Kidney glomerular epithelial cell (primary cell): ENCODE data around the gene ALDH1L1.

Source experiments
- DNase-seq: peaks from one replicate; lab custom pipeline; 2025; lab: John Stamatoyannopoulos, UW

ALDH1L1 gene

DNA sequence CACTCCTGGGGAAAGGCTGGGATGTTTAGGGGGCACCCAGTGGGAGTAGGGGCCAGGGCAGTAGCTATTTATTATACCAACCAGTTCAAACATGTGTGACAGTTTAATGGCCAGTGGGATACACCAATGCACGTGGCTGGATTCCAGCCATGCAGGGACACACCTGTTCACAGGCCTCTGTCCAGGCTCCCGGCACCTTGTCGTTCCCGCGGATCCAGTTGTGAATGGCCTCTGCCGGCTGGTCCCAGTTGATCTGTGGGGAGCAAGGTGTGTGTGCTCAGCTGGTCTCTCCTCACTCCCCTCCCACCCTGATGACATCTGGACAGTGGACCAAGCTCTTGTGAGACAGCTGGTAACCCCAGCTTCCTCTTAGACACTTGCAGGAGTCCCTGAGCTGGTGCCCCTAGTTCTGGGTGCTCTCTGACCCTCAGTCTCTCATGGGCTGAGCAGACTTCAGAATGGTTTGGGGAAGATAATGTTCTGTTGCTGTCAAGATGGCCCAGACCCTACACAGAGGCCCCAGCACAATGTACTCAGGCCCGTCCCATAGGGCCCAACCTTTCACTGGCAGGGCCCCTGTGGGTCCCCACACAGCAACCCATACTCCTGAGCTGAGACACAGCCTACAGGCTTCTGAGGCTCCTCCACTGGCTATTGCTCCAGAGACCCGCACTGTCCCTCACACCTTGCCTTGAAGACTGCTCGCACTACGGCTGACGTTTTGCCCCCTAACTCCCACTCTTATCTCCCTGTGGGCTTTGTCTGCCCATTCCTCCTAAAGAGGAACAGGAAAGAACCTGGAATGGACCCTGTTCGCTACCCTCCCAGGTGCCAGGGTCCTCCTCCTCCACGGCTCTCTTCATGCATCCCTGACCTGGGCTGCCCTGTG, 25.8 kb downstream of the ALDH1L1 start:
- DNase-seq = no peak

DNA sequence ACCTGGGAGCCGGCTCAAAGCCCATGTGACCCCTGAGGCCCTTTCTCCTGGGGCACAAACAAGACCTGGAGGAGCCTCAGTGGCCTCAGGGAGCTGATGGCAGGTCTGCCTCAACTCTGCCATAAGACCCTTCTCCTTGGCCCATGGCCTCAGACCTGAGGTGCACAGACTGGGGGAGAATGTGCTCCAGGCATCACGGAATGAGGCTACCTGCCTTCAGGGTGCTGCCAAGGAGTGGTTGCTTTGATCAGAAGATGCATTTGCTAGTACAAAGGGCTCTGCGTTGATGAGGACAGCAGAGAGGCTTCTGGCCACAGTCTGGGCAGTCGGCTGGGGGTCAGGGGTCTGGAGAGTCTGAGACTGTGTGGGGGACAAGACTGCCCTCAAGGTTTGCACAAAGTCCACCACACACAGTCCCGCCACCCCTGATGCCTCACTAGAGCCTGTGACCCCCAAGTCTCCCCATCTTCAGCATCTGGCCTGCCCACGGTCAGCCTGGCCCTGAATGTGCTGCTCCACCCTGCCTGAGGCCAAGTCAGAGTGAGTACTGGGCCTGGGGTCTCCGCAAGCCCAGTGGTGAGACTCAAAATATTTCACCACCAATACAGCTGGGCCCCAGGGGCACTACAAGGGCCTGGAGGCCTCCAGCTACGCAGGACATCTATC, 26.6 kb downstream of the ALDH1L1 start:
- DNase-seq = no peak

DNA sequence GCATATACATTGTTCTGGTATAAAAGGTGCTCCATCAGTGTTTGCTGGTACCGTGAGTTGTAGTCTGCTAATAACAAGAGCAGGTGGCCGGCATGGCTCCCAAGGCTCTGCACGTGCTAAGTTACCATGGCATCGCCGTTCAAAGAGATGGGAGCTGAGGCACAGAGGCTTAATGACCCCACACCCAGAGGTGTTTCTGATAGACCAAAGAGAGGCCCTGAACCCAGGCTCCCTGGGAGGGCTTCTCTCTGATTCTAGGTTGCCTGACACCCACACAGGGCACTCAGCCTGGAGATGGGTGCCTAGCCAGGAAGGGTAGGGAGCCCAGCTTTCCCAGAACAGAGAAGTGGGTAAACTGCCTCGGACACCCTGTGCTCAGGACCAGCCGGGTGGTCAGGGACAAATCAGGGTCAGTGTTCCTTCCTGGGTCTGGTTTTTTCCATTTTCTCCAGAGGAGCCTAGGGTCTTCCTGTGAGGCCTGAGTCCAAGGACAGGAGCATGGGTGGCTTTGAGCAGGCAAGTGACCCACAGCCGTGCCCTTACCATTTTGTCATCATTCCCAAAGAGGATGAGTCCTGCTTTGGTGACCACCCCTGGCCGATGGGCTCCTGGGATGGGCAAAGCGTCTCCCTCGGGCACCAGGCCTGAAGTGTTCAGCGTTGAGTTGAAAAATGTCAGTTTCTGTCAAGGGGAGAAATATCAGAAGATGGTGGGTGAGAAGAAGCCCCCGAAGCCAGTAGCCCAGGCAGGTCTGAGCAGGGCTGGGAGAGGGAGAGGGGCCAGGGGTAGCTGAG, 27.3 kb downstream of the ALDH1L1 start:
- DNase-seq = no peak

DNA sequence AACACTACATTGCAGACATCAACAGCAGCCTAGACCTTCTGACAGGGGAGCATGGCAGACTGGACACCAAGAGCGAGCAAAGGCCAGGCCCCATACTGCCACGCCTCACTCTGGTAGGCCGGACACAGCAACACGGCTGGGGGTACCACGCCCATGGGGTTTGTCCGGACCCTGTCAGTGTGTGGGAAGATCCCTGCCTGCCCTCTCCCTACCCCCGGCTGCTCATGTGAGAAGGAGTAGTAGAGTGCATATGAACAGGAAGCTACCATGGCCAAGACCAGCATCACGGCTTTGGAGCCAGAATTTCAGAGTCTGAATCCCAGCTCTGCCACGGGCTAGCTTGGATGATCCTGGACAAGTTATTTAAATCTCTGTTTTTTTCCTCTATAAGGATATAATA, 27.9 kb downstream of the ALDH1L1 start:
- DNase-seq = no peak

DNA sequence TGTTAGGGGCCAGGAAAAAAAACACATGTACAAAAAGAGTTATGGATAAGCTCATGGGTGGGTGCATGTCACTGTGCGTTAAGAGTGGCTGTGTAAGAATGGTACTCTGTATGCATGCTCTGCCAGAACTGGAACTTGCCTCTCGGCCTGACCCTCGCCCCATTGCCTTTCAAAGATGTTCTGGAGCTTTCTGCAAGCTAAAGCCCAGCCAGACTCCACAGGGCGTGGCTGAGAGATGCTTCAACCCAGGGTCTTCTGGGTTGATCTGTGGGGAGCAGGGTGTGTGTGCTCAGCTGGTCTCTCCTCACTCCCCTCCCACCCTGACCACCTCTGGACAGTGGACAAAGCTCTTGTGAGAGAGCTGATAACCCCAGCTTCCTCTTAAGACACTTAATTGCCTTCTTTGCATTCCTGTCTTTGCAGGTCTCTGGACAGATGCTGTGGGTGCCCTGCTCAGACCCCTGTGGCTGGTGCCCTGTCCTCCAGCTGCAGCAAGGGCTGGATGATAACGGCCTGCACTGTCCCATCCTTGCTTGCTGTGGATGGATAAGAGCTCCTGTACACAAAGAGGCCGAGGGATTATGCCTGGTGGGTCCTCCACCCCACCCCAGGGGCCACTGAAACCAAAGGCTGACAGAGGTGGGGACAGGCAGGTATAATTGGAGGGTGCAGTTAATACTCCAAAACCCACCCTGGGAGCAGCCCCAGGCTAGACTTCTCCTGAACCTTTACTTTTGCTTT, 28.7 kb downstream of the ALDH1L1 start:
- no peak for DNase-seq

DNA sequence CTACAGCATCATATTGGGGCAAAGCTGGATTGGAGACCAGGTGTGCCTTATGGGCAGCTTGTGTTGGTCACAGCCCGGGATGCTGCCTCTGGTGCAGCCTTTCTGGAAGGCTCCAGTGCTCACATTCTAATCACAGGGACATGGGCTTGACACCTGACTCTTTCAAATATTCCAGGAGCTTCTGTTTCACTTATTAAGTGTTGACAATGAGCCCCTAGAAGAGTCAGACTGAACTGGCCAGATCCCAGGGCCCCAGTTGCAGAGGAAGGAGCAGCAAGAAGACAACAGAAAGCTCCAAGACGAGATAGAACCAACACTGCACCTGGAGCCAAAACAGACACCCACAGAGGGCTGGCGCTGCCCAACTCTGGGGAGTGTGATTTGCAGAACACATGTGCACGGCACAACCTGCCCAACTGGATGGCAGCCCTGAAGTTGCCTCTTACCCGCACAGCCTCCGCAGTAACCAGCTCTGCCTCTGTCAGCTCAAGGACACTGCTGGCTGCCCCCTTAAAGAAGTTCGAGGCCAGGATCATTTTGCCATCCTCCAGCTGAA, 30.3 kb downstream of the ALDH1L1 start:
- DNase-seq = no peak

DNA sequence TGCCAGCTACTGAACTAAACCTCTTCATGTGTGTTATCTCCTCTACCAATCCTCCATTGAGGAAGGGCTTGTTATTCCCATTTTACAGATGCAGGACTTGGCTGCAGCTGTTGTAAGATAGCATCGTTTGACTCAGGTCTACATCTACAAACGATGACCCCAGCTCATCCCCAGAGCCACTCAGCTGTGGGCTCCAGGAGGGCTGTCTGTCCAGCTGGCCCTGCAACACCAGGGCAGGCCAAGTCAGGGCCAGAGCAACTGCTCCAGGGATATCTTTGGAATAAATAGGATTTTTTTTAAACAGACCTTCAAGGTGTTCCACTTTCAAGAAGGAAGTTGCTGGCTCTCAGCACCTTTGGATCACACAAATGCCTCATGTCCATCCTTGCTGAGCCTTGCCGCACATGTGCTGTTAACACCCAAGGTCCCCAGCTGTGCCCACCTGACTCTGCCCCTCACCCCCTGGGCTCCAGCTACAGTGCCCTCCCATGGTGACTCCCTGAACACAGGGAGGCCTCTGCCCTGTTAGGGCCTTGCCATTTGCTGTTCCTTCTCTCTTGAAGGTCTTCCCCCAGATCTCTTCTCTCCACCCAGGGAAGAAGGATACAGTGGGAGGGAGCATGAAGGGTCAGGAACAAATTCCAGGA, 31.0 kb downstream of the ALDH1L1 start:
- no peak for DNase-seq

DNA sequence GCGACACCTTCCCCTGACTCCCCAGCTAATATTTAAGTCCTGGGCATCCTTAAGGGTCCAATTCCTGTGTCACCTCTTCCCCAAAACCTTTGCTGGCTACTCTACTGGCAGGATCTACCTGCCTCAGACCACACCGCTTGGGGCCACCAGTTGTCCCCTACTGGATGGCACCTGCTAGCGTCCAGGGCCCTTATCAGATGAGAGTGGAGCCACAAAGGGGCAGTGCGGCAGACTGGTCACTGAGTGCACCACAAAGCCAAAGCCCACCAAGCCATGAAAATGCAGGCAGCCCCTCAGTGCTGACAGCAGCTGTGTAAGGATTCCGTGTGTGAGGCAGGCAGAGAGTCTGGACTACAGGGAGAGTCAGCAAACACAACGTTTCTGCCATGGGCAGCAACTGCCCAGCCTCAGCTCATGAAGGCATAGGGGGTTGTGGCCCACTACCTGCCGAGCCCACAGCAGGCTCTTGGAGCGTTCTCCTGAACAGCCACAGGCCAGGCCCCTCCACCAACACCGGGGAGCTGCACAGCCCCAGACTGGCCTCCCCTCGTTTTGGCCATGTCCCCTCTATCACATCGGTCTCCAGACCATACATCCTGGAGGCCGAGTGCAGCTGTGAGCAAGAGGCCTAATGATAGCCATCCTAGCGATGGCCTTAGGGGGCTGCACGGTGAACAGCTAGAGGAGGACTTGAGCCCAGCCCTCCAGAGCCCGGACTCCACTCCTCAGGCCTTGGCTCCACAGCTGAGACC, 32.3 kb downstream of the ALDH1L1 start:
- no peak for DNase-seq

DNA sequence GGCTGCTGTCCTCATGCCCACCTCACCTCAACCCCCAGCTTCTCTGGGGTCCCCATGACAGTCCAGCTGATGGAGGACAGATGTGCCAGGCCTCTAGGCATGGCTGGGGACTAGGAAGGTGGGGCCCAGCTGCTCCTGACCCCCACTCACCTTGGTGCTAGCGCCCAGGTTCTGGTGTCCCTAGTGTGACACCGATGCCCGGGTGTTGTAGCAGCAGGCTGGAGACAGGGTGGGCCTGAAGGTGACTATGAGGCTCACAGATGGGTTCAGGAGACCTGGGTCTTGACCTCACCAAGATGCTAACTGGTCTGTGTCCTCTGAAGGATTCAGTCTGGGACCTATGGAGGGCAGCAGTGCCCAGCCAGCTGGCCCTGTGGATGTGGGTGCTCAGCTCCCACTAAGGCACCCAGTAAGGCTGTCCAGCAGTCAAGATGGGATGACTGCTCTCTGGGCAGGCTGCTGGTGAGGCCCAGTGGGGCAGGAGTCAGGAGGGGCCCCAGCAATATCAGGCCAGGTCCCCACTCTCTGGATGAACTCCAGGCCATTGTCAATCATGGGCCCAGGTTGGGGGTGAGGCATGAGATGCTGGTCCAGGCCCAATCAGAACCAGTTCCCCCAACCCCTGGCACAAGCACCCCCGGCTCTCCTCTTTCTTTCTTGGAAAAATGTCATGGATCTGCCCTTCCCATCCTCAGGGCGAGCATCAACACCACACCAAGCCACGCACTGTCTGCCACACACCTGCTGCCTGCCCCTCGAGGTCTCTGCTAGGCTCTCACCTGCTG, 33.0 kb downstream of the ALDH1L1 start:
- DNase-seq = no peak

DNA sequence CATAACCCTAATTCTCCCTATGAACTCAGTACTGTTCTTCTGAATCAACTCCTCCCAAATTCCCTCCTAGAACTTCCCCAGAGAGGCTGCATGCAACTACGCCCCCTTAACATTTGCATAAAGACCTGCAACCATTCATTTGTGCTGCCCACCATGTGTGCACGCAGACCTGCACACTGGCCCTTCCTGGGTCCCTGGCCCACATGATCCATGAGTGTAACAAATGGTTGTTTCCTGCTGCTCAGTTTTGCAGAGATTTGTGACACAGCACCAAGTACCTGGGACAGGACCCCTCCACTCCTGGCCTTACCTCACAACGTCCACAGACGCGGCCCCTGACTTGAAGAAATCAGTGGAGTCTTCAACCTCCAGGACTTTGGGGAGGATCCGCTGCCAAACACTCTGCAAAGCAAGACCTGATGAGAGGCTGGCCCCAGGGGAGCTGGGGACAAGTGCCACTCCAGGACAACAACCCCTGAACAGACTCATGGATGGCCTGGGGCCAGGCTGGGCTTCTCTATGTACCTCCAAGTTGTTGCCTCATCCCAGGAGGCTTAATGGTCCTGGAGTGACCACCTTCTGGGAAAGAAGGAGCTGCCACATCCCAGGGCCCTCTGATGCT, 33.8 kb downstream of the ALDH1L1 start:
- DNase-seq = no peak

DNA sequence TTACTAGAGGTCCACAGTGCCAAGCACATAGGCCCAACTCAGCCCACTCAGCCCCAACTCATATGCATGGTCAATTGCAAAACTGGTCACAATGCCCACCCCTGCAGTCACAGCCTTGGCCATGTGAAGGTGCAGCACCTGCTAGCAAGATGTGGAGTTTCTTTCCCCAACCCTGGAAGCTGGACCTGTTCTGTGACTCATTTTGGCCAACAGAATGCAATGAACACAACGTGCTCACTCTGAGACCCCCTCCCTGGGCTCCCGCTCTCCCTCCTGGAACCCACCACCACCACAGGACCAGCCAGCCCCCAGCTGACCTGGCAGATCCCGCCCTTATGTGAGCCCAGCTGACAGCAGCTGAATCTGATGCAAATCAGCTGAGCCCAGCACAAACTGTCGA, 34.4 kb downstream of the ALDH1L1 start:
- no peak for DNase-seq

DNA sequence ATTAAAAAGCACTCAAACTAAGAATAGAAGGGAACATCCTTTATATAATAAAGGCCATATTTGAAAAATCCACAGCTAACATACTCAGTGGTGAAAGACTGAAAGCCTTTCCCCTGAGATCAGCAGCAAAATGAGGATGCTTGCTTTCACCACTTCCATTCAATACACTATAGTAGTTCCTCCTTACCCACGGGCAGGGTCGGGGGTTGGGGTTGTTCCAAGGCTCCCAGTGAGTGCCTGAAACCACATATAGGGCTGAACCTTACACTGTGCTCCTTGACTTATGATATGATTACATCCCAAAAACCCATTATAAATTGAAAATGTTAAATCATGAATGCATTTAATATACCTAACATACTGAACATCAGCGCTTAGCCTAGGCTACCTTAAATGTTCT, 37.7 kb downstream of the ALDH1L1 start:
- no peak for DNase-seq

DNA sequence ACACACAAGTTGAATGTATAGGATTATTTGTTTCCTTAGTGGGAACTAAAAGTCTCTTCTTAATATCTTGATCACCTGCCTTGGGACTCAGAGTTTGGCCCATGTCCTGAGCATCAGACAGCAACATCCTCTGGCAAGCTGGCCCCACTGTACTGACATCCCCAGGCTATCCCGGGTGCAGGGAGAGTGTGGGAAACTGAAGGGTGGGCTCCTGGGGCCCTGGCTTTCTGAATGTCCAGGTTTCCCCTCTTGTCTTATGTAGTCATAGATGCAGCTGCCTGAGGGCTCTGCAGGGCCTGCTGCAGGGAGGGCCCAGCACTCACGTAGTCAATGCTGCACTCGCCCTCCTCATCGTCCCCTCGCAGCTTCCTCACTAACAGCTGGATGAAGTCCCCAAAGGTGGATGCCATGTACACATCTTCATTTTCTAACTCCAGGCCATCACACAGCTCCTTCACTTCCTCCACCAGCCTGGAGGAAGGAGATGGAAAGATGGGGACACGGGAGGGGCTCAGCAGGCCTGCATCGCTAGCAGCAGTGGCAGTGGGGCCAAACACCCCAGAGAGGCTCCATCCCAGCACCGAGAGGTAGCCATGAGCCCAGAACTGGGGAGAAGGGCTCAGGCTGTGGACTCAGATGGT, 42.8 kb downstream of the ALDH1L1 start:
- no peak for DNase-seq

DNA sequence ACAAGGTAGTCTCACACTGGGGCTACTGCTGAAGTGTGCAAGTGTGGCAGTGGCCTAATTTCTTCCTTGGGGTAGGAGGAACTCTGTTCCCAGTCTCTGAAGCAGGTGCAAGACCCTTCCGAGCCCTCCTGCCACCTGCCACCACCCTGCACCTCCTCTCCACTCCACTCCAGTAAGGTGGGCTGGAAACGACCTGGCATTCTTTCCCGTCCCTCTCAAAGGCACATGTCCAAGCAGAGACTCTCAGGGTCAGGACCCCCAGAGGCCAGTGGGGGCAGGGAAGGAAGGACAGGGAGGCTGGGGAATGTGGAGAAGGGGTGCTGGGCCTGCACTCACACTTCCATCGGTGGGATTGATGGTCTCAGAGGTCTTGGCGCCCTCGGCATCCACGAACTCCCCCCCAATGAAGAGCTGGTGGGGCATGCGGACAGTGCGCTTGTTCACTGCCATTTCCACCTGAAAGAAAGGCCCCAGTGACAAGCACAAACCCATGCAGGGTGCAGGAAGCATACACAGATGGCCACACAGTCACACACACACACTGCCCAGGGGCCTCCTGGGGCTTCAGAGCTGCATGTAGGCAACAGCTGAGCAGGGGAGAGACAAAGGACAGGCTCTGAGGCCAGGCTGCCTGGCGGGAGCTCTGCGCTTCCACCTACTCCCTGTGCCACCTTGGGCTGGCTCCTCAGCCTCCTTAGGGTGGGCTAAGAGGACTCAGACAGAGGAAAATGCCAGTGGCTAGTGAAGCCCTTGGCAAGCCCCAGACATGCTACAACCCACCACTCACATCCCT, 43.8 kb downstream of the ALDH1L1 start:
- no peak for DNase-seq

DNA sequence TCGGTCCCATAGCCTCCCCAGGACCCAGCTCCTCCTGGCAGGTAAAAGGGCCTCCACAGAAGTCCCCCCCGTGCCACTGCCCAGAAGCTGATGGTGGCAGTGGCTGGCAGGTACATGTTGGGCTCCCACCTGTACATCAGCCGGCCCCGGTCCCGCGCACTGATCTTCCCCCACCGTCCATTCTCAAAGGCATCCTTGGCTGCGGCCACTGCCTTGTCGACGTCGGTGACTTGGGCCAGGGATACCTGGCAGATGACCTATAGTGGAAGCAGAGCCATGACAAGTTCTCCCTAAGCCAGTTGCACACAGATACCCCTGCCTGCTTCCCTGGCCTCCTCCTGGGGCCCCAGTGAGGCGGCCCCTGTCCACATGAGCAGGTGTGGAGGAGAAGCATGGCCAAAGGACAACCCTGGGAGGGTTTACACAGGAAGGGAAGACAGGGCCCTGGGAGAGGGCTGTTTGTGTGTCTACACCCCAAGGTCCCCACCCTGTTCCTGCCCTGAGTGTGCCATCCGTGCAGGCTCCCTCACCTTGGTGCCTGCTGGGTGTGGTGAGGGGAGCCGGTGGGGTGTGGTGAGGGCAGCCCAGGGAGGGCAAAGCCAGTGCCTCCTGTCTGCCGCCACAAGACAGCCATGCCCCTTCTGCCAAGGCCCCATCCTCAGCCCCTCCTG, 44.8 kb downstream of the ALDH1L1 start:
- no peak for DNase-seq

DNA sequence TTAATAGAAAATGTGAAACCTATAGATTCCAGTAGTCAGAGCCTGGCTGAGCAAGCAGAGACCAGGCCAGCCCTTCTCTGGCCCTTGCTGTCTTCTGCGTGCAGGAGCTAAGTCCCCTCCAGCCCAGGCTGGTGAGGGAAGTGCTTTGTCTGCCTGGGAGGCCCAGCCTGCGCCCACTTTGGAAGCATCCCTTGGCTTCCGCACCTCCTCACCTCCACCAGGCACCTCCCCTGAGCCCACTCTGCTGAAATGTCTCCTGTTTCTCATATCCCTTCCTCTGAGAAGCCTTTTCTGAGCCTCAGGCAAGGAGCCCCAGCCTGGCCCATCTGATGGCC, 45.3 kb downstream of the ALDH1L1 start:
- DNase-seq = no peak

DNA sequence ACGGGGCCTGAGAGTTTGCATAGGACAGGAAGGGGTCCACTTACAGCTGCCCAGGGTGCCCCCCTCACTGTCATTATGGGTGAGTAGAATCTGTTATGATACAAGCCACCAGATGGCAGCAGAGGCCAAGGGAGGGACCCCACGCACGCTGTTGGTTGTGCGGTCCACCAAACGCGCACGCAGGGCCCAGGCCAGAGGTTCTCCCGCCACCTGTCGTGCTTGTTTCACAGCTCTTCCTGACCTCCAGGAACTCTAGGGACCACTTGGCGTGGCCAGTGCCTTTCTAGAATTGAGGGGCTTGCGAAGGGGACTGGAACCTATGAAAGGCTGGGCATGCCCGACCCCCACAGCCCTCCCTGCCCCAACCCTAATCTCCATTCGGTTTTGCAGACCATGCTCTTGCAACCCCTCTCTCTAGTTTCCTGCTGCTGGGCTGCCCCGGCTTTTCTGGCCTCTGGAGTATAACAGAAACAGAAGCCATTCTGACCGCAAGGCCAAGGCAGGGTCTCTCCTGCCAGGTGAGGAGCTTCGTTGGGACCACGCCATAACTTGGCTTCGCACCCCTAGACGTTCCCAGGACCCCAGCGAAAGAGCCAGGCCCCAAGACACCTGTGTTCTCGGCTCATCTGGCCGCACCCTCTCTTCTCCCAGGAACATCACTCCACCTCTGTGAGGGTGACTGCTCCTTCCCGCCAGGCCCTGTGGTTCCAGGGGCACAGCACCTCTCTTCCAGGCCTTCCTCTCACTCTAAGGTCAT, 46.0 kb downstream of the ALDH1L1 start:
- peak; percentile 16 for DNase-seq
